ENCODE data around the gene ZSWIM1. TPM values are rescaled to one million over a fixed set of nuclear protein-coding genes. Genes with fewer than 3 reads are reported as not detected.

Gene ZSWIM1
- total RNA-seq, 1 experiment from 2014 or later: 13.4 TPM

DNA sequence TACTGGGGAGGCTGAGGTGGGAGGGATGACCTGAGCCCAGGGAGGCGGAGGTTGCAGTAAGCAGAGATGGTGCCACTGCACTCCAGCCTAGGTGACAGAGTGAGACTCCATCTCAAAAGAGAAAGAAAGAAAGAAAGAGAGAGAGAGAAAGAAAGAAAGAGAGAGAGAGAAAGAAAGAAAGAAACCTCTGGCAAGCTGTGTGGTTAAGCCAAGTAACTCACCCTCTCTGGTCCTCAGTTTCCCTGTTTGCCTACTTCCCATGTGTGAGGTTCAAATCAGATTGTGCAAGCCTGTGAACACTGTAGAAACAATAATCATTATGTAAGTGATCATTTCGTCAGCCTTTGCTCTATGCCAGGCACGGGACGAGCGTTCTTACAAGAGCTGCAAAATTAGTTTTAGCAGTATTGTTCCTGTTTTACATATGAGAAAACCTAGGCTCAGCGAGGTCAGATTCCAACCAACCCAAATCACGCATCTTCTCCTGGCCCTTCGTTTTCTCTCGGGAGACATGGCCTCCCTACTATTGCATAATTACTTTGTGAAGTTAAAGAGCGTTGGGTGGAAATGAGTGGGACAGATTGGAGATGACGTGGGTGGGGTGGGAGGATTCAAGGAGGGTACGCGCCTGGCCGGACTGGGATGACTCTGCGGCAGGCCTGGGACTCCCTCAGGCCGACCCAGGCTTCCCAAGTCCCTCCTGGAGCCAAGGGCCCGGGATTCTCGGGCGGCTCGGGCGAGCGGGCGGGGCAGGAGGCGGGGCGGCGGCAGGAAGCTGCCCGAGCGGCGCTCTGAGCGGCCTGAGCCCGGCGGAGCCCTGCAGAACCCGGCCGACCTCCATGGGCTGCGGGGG lies 47.8 kb upstream of the ZSWIM1 start, which contains the start of gene SNX21:
TSS of gene SNX21 (plus strand) at position 770 of the 853 bp plus-strand sequence. CDS start 121 bp downstream, outside the sequence.
- Histone ChIP-seq H3K27ac (ENCODE audit: low read length) (peak within 1 kb of the TSS; percentile 88), H3K4me1 (ENCODE audit: control insufficient read depth, insufficient read depth, low read length) (peaks cover 17% of the 10 kb centered on the region), H3K36me3 (ENCODE audit: control insufficient read depth, insufficient read depth, low read length) (no peaks in the 10 kb centered on the region; the same call in 1 of the 2 replicates), H3K27me3 (ENCODE audit: control insufficient read depth, insufficient read depth, low read length) (no peaks in the 10 kb centered on the region), H3K4me3 (ENCODE audit: low read depth in 2 of 2, low read length in 2 of 2) (peak within 1 kb of the TSS; percentile 65 to 67), H3K9me3 (ENCODE audit: control insufficient read depth, insufficient read depth, low read depth, low read length) (no peaks in the 10 kb centered on the region)
- in situ Hi-C loops (cut with HindIII; ENCODE audit: low pct_unique_long_range_greater_than_20kb, low sequenced_read_pairs) (no loop called here), intact Hi-C loops (cut with micrococcal nuclease; ENCODE audit: unreplicated experiment) (no loop called here)
- DNase-seq (ENCODE audit: low read depth, low spot score) (no peak), ATAC-seq (peak; percentile 97)
- CTCF ChIA-PET: no interaction called here
- POLR2A ChIA-PET: interaction anchor here (0.6 kb wide), 1 partner anchor 610 kb away, joined by 4 read pairs; no protein-coding TSS in a partner anchor
- no peak for TF ChIP-seq TCF7L2 (IDR thresholded peaks at IDR 0.05; ENCODE audit: low read depth, low read length)
- no peak for TF ChIP-seq SIN3A (IDR thresholded peaks at IDR 0.05; ENCODE audit: borderline replicate concordance, insufficient read depth, low read depth, low read length)
- TF ChIP-seq, protein P1, sequence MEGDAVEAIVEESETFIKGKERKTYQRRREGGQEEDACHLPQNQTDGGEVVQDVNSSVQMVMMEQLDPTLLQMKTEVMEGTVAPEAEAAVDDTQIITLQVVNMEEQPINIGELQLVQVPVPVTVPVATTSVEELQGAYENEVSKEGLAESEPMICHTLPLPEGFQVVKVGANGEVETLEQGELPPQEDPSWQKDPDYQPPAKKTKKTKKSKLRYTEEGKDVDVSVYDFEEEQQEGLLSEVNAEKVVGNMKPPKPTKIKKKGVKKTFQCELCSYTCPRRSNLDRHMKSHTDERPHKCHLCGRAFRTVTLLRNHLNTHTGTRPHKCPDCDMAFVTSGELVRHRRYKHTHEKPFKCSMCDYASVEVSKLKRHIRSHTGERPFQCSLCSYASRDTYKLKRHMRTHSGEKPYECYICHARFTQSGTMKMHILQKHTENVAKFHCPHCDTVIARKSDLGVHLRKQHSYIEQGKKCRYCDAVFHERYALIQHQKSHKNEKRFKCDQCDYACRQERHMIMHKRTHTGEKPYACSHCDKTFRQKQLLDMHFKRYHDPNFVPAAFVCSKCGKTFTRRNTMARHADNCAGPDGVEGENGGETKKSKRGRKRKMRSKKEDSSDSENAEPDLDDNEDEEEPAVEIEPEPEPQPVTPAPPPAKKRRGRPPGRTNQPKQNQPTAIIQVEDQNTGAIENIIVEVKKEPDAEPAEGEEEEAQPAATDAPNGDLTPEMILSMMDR (IDR thresholded peaks at IDR 0.05): no peak
- TF ChIP-seq POLR2AphosphoS5 (IDR thresholded peaks at IDR 0.05; ENCODE audit: low read depth, low read length): no peak; the same call in 1 of the 2 replicates
- TF ChIP-seq, protein P2, sequence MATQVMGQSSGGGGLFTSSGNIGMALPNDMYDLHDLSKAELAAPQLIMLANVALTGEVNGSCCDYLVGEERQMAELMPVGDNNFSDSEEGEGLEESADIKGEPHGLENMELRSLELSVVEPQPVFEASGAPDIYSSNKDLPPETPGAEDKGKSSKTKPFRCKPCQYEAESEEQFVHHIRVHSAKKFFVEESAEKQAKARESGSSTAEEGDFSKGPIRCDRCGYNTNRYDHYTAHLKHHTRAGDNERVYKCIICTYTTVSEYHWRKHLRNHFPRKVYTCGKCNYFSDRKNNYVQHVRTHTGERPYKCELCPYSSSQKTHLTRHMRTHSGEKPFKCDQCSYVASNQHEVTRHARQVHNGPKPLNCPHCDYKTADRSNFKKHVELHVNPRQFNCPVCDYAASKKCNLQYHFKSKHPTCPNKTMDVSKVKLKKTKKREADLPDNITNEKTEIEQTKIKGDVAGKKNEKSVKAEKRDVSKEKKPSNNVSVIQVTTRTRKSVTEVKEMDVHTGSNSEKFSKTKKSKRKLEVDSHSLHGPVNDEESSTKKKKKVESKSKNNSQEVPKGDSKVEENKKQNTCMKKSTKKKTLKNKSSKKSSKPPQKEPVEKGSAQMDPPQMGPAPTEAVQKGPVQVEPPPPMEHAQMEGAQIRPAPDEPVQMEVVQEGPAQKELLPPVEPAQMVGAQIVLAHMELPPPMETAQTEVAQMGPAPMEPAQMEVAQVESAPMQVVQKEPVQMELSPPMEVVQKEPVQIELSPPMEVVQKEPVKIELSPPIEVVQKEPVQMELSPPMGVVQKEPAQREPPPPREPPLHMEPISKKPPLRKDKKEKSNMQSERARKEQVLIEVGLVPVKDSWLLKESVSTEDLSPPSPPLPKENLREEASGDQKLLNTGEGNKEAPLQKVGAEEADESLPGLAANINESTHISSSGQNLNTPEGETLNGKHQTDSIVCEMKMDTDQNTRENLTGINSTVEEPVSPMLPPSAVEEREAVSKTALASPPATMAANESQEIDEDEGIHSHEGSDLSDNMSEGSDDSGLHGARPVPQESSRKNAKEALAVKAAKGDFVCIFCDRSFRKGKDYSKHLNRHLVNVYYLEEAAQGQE (IDR thresholded peaks at IDR 0.05; ENCODE audit: insufficient read depth in 1 of 2, low read depth in 2 of 2, low read length in 1 of 2): no peak
- no TSS peak for BruUV-seq (replicated peaks)

DNA sequence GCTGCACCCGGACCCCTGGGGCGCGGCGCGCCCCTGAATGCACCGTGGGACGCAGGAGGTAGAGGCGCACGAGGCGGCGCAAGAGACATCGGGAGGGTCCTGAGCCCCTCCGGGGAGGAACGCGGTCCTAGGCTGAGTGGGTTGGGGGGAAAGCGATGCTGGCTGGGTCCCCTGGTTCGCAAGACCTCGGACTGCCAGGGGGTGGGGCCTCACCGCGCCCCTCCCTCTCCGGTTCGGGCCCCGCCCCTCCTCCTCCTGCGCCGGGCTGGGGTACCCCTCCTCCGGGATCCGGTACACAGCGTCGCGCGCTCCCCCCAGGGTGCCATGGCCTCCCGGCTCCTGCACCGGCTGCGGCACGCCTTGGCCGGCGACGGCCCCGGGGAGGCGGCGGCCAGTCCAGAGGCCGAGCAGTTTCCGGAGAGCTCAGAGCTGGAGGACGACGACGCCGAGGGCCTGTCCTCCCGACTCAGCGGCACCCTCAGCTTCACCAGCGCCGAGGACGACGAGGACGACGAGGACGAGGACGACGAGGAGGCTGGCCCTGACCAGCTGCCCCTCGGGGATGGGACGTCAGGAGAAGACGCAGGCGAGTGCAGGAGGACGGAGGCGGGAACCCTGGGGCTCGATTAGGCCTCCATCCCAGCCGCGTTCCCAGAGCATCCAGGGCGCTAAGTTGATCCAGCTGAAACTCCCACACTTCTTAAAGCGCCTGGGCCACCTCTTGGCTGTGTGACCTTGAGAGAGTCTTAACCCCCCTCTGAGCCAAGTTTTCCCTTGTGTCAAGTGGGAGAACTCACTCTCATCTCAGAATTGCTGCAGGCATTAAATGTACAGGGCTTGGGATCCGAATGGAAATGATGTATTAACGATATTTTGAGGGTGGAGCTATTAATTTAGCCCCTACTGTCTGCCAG lies 46.9 kb upstream of the ZSWIM1 start:
- Histone ChIP-seq H3K4me1 (ENCODE audit: control insufficient read depth, insufficient read depth, low read length) (peaks cover 17% of the 10 kb centered on the region), H3K36me3 (ENCODE audit: control insufficient read depth, insufficient read depth, low read length) (no peaks in the 10 kb centered on the region; the same call in 1 of the 2 replicates), H3K4me3 (ENCODE audit: low read depth in 2 of 2, low read length in 2 of 2) (peak overlapping the region; percentile 65 to 67), H3K27me3 (ENCODE audit: control insufficient read depth, insufficient read depth, low read length) (no peaks in the 10 kb centered on the region), H3K9me3 (ENCODE audit: control insufficient read depth, insufficient read depth, low read depth, low read length) (no peaks in the 10 kb centered on the region), H3K27ac (ENCODE audit: low read length) (peak overlapping the region; percentile 88)
- intact Hi-C loops (cut with micrococcal nuclease; ENCODE audit: unreplicated experiment) (no loop called here), in situ Hi-C loops (cut with HindIII; ENCODE audit: low pct_unique_long_range_greater_than_20kb, low sequenced_read_pairs) (no loop called here)
- TF ChIP-seq, protein P2 (IDR thresholded peaks at IDR 0.05; ENCODE audit: insufficient read depth in 1 of 2, low read depth in 2 of 2, low read length in 1 of 2): no peak
- TF ChIP-seq POLR2AphosphoS5 (IDR thresholded peaks at IDR 0.05; ENCODE audit: low read depth, low read length): peak; percentile 84
- TF ChIP-seq SIN3A (IDR thresholded peaks at IDR 0.05; ENCODE audit: borderline replicate concordance, insufficient read depth, low read depth, low read length): no peak
- TF ChIP-seq, protein P1 (IDR thresholded peaks at IDR 0.05): no peak
- CTCF ChIA-PET: no interaction called here
- peak; percentile 93 for ATAC-seq
- no TSS peak for BruUV-seq (replicated peaks)
- POLR2A ChIA-PET: interaction anchor here (0.6 kb wide), 2 partner anchors 28 to 609 kb away, joined by 4 read pairs; no protein-coding TSS in a partner anchor
- DNase-seq (ENCODE audit: low read depth, low spot score): no peak

Measured in Panc1 (cell line).